ENCODE measurements around the gene PTPRN2. TPM values are rescaled to one million over a fixed set of nuclear protein-coding genes. Genes with fewer than 3 reads are reported as not detected.

PTPRN2 gene
- total RNA-seq, 1 donor from 2014 or later: 0.33 TPM

- DNase-seq (ENCODE audit: low spot score): no peak
Measured at GRCh38 chr7:158603773-158604755, 16.4 kb upstream of the PTPRN2 start.

GRCh38 chr7:158602905-158603772 lies 15.5 kb upstream of the PTPRN2 start:
- ATAC-seq: no peak
- no peak for DNase-seq (ENCODE audit: low spot score)

More at GRCh38 chr7:158603773-158604755, 16.4 kb upstream of the PTPRN2 start:
- no peak for ATAC-seq

- no peak for ATAC-seq
- DNase-seq (ENCODE audit: low spot score): no peak
Measured at GRCh38 chr7:158602041-158602440, 14.4 kb upstream of the PTPRN2 start.

- DNase-seq (ENCODE audit: low spot score) (no peak), ATAC-seq (no peak)
Measured at GRCh38 chr7:158601090-158601489, 13.5 kb upstream of the PTPRN2 start.

GRCh38 chr7:158596745-158597144 lies 9.1 kb upstream of the PTPRN2 start:
- no peak for DNase-seq (ENCODE audit: low spot score)
- no peak for ATAC-seq

- no peak for ATAC-seq
Measured at GRCh38 chr7:158596309-158596708, 8.7 kb upstream of the PTPRN2 start.

GRCh38 chr7:158595068-158595467 lies 7.4 kb upstream of the PTPRN2 start:
- ATAC-seq: peak; percentile 55

More at GRCh38 chr7:158596309-158596708, 8.7 kb upstream of the PTPRN2 start:
- no peak for DNase-seq (ENCODE audit: low spot score)

GRCh38 chr7:158592541-158592940 lies 4.9 kb upstream of the PTPRN2 start:
- DNase-seq (ENCODE audit: low spot score) (no peak), ATAC-seq (no peak)

More at GRCh38 chr7:158595068-158595467, 7.4 kb upstream of the PTPRN2 start:
- no peak for DNase-seq (ENCODE audit: low spot score)

GRCh38 chr7:158591944-158592343 lies 4.3 kb upstream of the PTPRN2 start:
- ATAC-seq (no peak), DNase-seq (ENCODE audit: low spot score) (no peak)

GRCh38 chr7:158590181-158590530 lies 2.5 kb upstream of the PTPRN2 start:
- ATAC-seq (no peak), DNase-seq (ENCODE audit: low spot score) (no peak)

- DNase-seq (ENCODE audit: low spot score) (no peak), ATAC-seq (no peak)
Measured at GRCh38 chr7:158589653-158590052, 2.0 kb upstream of the PTPRN2 start.

GRCh38 chr7:158588878-158589442 lies 1.3 kb upstream of the PTPRN2 start:
- ATAC-seq: no peak
- DNase-seq (ENCODE audit: low spot score): no peak

- DNase-seq (ENCODE audit: low spot score) (no peak), ATAC-seq (no peak)
Measured at GRCh38 chr7:158588085-158588877, 658 bp upstream of the PTPRN2 start.

GRCh38 chr7:158586499-158587161 lies 993 bp downstream of the PTPRN2 start:
- DNase-seq (ENCODE audit: low spot score) (no peak), ATAC-seq (no peak)

GRCh38 chr7:158585721-158586498 lies 1.7 kb downstream of the PTPRN2 start:
- no peak for ATAC-seq
- DNase-seq (ENCODE audit: low spot score): no peak

GRCh38 chr7:158584407-158584806 lies 3.2 kb downstream of the PTPRN2 start:
- ATAC-seq: no peak
- DNase-seq (ENCODE audit: low spot score): no peak

- no peak for DNase-seq (ENCODE audit: low spot score)
- ATAC-seq: no peak
Measured at GRCh38 chr7:158583810-158584209, 3.8 kb downstream of the PTPRN2 start.

- no peak for DNase-seq (ENCODE audit: low spot score)
- no peak for ATAC-seq
Measured at GRCh38 chr7:158583143-158583542, 4.5 kb downstream of the PTPRN2 start.

- no peak for ATAC-seq
- no peak for DNase-seq (ENCODE audit: low spot score)
Measured at GRCh38 chr7:158582089-158582456, 5.5 kb downstream of the PTPRN2 start.
